Measurements from ENCODE around the gene GGT6.
"Not testable (repeated sequence)": the region's sequence is repeated elsewhere in the genome, so short reads cannot be mapped to it uniquely, and the experiment has no call there.

GGT6 gene

GRCh38 chr17:4560421-4560820 lies at the start of gene GGT6:
Gene GGT6, minus strand, starts transcription at chr17:4560577. Its CDS starts 56 bp downstream, at chr17:4560521.
- Mint-ChIP-seq H3K4me3 (peak within 1 kb of the TSS in 1 of 3 experiments; percentile 10), H3K27me3 (ENCODE audit: low read depth) (peaks cover 2% of the 10 kb centered on the region), H3K27ac (peak within 1 kb of the TSS; percentile 17 to 47 (median 23)), H3K36me3 (ENCODE audit: low read depth) (no peaks in the 10 kb centered on the region), H3K4me1 (peaks cover 18% of the 10 kb centered on the region), H3K9me3 (no peaks in the 10 kb centered on the region)
- TF ChIP-seq CTCF (IDR thresholded peaks at IDR 0.05; ENCODE audit: unreplicated experiment in 3 of 3) = no peak

GRCh38 chr17:4610162-4610561 lies 49.8 kb upstream of the GGT6 start:
- peaks cover 57% of the 10 kb centered on the region for H3K4me1 Mint-ChIP-seq
- no peaks in the 10 kb centered on the region for H3K9me3 Mint-ChIP-seq
- no peak for TF ChIP-seq CTCF (IDR thresholded peaks at IDR 0.05; ENCODE audit: unreplicated experiment in 3 of 3)
- H3K4me3 Mint-ChIP-seq = no peak overlapping the region
- H3K36me3 Mint-ChIP-seq (ENCODE audit: low read depth) = peaks cover 21% of the 10 kb centered on the region
- H3K27me3 Mint-ChIP-seq (ENCODE audit: low read depth) = peaks cover 4% of the 10 kb centered on the region
- H3K27ac Mint-ChIP-seq = peak overlapping the region; percentile 93 to 97 (median 97)

GRCh38 chr17:4609761-4610160 lies 49.4 kb upstream of the GGT6 start:
- H3K36me3 Mint-ChIP-seq (ENCODE audit: low read depth) = peaks cover 21% of the 10 kb centered on the region
- no peak for TF ChIP-seq CTCF (IDR thresholded peaks at IDR 0.05; ENCODE audit: unreplicated experiment in 3 of 3)
- peaks cover 4% of the 10 kb centered on the region for H3K27me3 Mint-ChIP-seq (ENCODE audit: low read depth)
- peaks cover 61% of the 10 kb centered on the region for H3K4me1 Mint-ChIP-seq
- no peaks in the 10 kb centered on the region for H3K9me3 Mint-ChIP-seq
- no peak overlapping the region for H3K4me3 Mint-ChIP-seq
- peak overlapping the region; percentile 93 to 97 (median 97) for H3K27ac Mint-ChIP-seq

GRCh38 chr17:4607773-4608187 lies 47.4 kb upstream of the GGT6 start:
- no peaks in the 10 kb centered on the region for H3K9me3 Mint-ChIP-seq
- peaks cover 75% of the 10 kb centered on the region for H3K4me1 Mint-ChIP-seq
- H3K36me3 Mint-ChIP-seq (ENCODE audit: low read depth) = peaks cover 26% of the 10 kb centered on the region
- peaks cover 8% of the 10 kb centered on the region for H3K27me3 Mint-ChIP-seq (ENCODE audit: low read depth)
- no peak for TF ChIP-seq CTCF (IDR thresholded peaks at IDR 0.05; ENCODE audit: unreplicated experiment in 3 of 3)
- H3K27ac Mint-ChIP-seq = peak overlapping the region; percentile 93 to 97 (median 97)
- H3K4me3 Mint-ChIP-seq = peak overlapping the region; percentile 15 to 47 (median 26)

- Mint-ChIP-seq H3K27ac (peak overlapping the region; percentile 93 to 97 (median 97)), H3K9me3 (no peaks in the 10 kb centered on the region), H3K27me3 (ENCODE audit: low read depth) (peaks cover 8% of the 10 kb centered on the region), H3K4me1 (peaks cover 79% of the 10 kb centered on the region), H3K36me3 (ENCODE audit: low read depth) (peaks cover 26% of the 10 kb centered on the region), H3K4me3 (peak overlapping the region; percentile 15 to 47 (median 26))
- no peak for TF ChIP-seq CTCF (IDR thresholded peaks at IDR 0.05; ENCODE audit: unreplicated experiment in 3 of 3)
These were observed 46.9 kb upstream of the GGT6 start for GRCh38 chr17:4607261-4607741.

- Mint-ChIP-seq H3K27ac (peak overlapping the region; percentile 91 to 97 (median 93)), H3K4me3 (peak overlapping the region; percentile 25 to 63 (median 32)), H3K9me3 (no peaks in the 10 kb centered on the region), H3K27me3 (ENCODE audit: low read depth) (peaks cover 8% of the 10 kb centered on the region), H3K4me1 (peaks cover 81% of the 10 kb centered on the region), H3K36me3 (ENCODE audit: low read depth) (peaks cover 27% of the 10 kb centered on the region)
- TF ChIP-seq CTCF (IDR thresholded peaks at IDR 0.05; ENCODE audit: unreplicated experiment in 3 of 3) = no peak
These were observed 45.4 kb upstream of the GGT6 start for GRCh38 chr17:4605826-4606225.

GRCh38 chr17:4604736-4605135 lies 44.4 kb upstream of the GGT6 start:
- H3K9me3 Mint-ChIP-seq; H3K27me3 Mint-ChIP-seq (ENCODE audit: low read depth); H3K4me3 Mint-ChIP-seq: not testable (repeated sequence)
- peaks cover 24% of the 10 kb centered on the region for H3K36me3 Mint-ChIP-seq (ENCODE audit: low read depth)
- peaks cover 81% of the 10 kb centered on the region for H3K4me1 Mint-ChIP-seq
- H3K27ac Mint-ChIP-seq = peak overlapping the region; percentile 93 to 98 (median 97)
